Left kidney (tissue), 2 donors: Measurements from ENCODE around the gene TTLL11. TPM values are rescaled to one million over a fixed set of nuclear protein-coding genes. Genes with fewer than 3 reads are reported as not detected.

ENCODE experiments used
- DNase-seq: peaks from one replicate; pipeline ENCODE4 v3.0.0-alpha.2; 2013
- polyA plus RNA-seq: library from polyadenylated mRNA; unstranded; fragments of 120-200 nt; gene quantifications from one replicate; pipeline ENCODE4 v1.2.1, GENCODE V29; 2013; ENCODE audit not compliant: insufficient read length

The TTLL11 gene
- polyA plus RNA-seq, 1 donor, result 7.7 TPM

GRCh38 chr9:122053567-122054350 is 39.3 kb downstream of the TTLL11 start:
- DNase-seq, result no peak

GRCh38 chr9:122053064-122053463 is 40.0 kb downstream of the TTLL11 start:
- no peak for DNase-seq

- no peak for DNase-seq
These were observed 41.5 kb downstream of the TTLL11 start for GRCh38 chr9:122051351-122052321.

GRCh38 chr9:122050167-122050566 is 42.9 kb downstream of the TTLL11 start:
- no peak for DNase-seq

GRCh38 chr9:122042056-122042455 is 51.1 kb downstream of the TTLL11 start:
- no peak for DNase-seq

- DNase-seq, result no peak
These were observed 52.4 kb downstream of the TTLL11 start for GRCh38 chr9:122040561-122041242.

- no peak for DNase-seq
These were observed 53.9 kb downstream of the TTLL11 start for GRCh38 chr9:122039234-122039633.

GRCh38 chr9:122036988-122037387 is 56.1 kb downstream of the TTLL11 start:
- DNase-seq, result no peak

- DNase-seq, result no peak
These were observed 56.7 kb downstream of the TTLL11 start for GRCh38 chr9:122036408-122036807.

- no peak for DNase-seq
These were observed 59.2 kb downstream of the TTLL11 start for GRCh38 chr9:122033775-122034373.

- DNase-seq, result no peak
These were observed 60.8 kb downstream of the TTLL11 start for GRCh38 chr9:122032346-122032745.

GRCh38 chr9:122031776-122032175 is 61.3 kb downstream of the TTLL11 start:
- no peak for DNase-seq

- no peak for DNase-seq
These were observed 62.0 kb downstream of the TTLL11 start for GRCh38 chr9:122031157-122031556.

GRCh38 chr9:122030357-122030756 is 62.8 kb downstream of the TTLL11 start:
- DNase-seq, result no peak

GRCh38 chr9:122029898-122030297 is 63.2 kb downstream of the TTLL11 start:
- DNase-seq, result no peak

- no peak for DNase-seq
These were observed 65.0 kb downstream of the TTLL11 start for GRCh38 chr9:122028089-122028488.

- no peak for DNase-seq
These were observed 72.7 kb downstream of the TTLL11 start for GRCh38 chr9:122020398-122020797.

GRCh38 chr9:122016744-122017143 is 76.4 kb downstream of the TTLL11 start:
- DNase-seq, result no peak

GRCh38 chr9:122016309-122016708 is 76.8 kb downstream of the TTLL11 start:
- DNase-seq, result no peak

- DNase-seq, result no peak
These were observed 77.8 kb downstream of the TTLL11 start for GRCh38 chr9:122015170-122015821.

GRCh38 chr9:122011818-122012498 is 81.2 kb downstream of the TTLL11 start:
- no peak for DNase-seq
